ENCODE results near the gene PTPRN2.

GRCh38 chr7:157520249-157520648 is 1067.4 kb downstream of the PTPRN2 start:
- TF ChIP-seq CTCF (IDR thresholded peaks at IDR 0.05), result no peak
- TF ChIP-seq POLR2A (IDR thresholded peaks at IDR 0.05), result no peak
